Esophagus squamous epithelium (tissue), 4 donors: Measurements from ENCODE around the gene CHRNB4.

Experiments used
- CTCF ChIP-seq, 6 experiments: fragments of 450-650 bp in 4 of 6; fragments of 200-600 bp in 2 of 6; sonication (generic) in 2 of 6; IDR thresholded peaks; one replicate each; pipeline ENCODE4 v1.5.1; 2016 to 2019; ENCODE audit warnings: antibody characterized with exemption in 6 of 6, mild to moderate bottlenecking in 4 of 6, moderate library complexity in 4 of 6
- POLR2A ChIP-seq, 4 donors: fragments of 450-650 bp; IDR thresholded peaks; one replicate each; pipeline ENCODE4 v1.6.1; 2017; ENCODE audit warnings: antibody characterized with exemption in 4 of 4, mild to moderate bottlenecking in 4 of 4, moderate library complexity in 3 of 4

GRCh38 chr15:78666010-78666409 lies 25.0 kb upstream of the CHRNB4 start:
- TF ChIP-seq POLR2A (IDR thresholded peaks at IDR 0.05) (no peak), CTCF (IDR thresholded peaks at IDR 0.05) (no peak)
